Measurements from ENCODE around the gene YIF1A. TPM values are rescaled to one million over a fixed set of nuclear protein-coding genes. Genes with fewer than 3 reads are reported as not detected.

YIF1A gene
- total and polyA plus RNA-seq, 8 donors, result 11.6 to 122 (median 60.9) TPM

DNA sequence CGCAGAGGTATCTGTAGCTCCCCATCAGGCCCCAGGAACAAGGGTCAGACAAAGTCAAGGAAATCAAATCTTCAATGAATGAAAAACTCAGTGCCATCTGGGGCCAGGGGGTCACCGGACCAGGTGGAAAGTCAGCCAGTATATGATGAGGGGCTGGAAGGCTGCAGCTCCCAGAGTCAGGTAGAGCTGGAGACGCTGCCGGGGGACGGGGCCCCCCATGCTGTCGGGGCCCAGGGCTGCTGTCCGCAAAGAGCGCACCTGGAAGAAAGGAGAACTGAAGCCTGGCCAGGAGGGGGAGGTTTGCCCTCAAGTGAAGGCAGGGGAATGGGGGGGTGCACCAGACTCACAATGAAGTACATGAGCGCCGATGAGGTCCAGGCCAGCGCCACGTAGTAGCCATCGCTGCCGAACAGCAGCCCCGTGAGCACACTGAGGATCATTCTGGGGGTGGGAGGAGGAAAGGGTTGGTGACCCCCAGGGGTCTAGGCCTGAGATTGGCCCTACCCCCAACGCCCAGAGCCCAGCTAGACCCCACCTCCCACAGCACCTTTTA is 4.3 kb downstream of the YIF1A start:
- intact Hi-C loops (cut with DNase I; ENCODE audit: low total_unique reads), result no loop called here
- DNase-seq, result no peak

DNA sequence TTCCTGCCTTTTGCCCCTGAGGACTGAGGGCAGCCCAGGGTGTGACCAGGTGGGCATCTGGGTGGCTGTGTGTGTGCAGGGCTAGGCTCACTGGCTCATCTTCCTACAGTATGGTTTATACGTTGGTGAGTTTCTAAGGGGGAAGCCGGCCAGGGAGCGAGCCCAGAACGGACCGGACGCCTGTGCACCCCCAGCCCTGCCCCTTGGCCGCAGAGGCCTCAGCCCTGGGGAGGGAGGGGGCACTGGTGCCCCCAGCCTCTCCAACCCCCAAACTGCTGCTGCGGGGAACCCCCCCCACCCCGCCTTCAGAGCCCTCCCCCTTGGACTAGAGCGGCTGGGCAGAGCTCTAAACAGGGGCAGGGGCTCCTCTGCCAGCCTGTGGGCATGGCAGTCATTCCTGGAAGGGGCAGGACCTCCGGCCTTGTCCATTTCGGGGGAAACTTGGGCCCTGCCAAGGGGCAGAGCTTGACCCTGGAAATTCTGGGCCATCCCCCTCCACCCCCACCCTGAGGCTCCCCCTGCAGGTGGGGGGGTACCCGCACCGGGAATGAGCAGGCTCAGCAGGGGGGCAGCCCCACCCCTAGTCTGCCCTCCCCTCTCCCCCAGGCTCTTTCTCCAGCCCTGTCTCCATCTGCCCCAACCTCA is 5.4 kb downstream of the YIF1A start:
- Histone ChIP-seq H3K4me3 (no peak overlapping the region), H3K9me3 (no peaks in the 10 kb centered on the region), H3K27me3 (peaks cover 0 to 9% (median 0%) of the 10 kb centered on the region in 3 donors), H3K4me1 (peaks cover 25 to 56% (median 38%) of the 10 kb centered on the region in 4 donors), H3K27ac (no peak overlapping the region), H3K36me3 (peaks cover 10 to 32% (median 24%) of the 10 kb centered on the region in 4 donors)
- 62 to 93% (median 81%) methylated on average over 7 to 14 of the region's 14 CpGs for WGBS, 5 donors
- TF ChIP-seq POLR2AphosphoS5 (IDR thresholded peaks at IDR 0.05) (no peak), POLR2A (IDR thresholded peaks at IDR 0.05) (no peak), EP300 (IDR thresholded peaks at IDR 0.05) (no peak), CTCF (IDR thresholded peaks at IDR 0.05) (no peak)
- DNase-seq, result no peak
- intact Hi-C loops (cut with DNase I; ENCODE audit: low total_unique reads), result no loop called here

More for the DNA sequence above, 4.3 kb downstream of the YIF1A start:
- Histone ChIP-seq H3K4me3 (no peak overlapping the region), H3K27ac (no peak overlapping the region), H3K36me3 (peaks cover 10 to 32% (median 24%) of the 10 kb centered on the region in 4 donors), H3K27me3 (no peaks in the 10 kb centered on the region), H3K9me3 (no peaks in the 10 kb centered on the region), H3K4me1 (peaks cover 25 to 54% (median 37%) of the 10 kb centered on the region in 4 donors)
- 91 to 98% (median 94%) methylated on average over 16 of the region's 16 CpGs for WGBS, 5 donors
- TF ChIP-seq EP300 (IDR thresholded peaks at IDR 0.05) (no peak), POLR2A (IDR thresholded peaks at IDR 0.05) (no peak), CTCF (IDR thresholded peaks at IDR 0.05) (no peak), POLR2AphosphoS5 (IDR thresholded peaks at IDR 0.05) (no peak)

GRCh38 chr11:66282468-66283455 is 6.2 kb downstream of the YIF1A start:
- Histone ChIP-seq H3K36me3 (peaks cover 10 to 32% (median 24%) of the 10 kb centered on the region in 4 donors), H3K27ac (no peak overlapping the region), H3K4me3 (no peak overlapping the region), H3K9me3 (no peaks in the 10 kb centered on the region), H3K4me1 (peaks cover 24 to 52% (median 35%) of the 10 kb centered on the region in 4 donors), H3K27me3 (peaks cover 0 to 12% (median 0%) of the 10 kb centered on the region in 3 donors)
- DNase-seq, result peak; percentile 99 to 100
- 14 to 29% (median 14%) methylated on average over 15 to 35 of the region's 35 CpGs for WGBS, 5 donors
- intact Hi-C loops (cut with DNase I; ENCODE audit: low total_unique reads), result no loop called here
- TF ChIP-seq POLR2AphosphoS5 (IDR thresholded peaks at IDR 0.05) (peak; percentile 22 to 83 (median 30)), CTCF (IDR thresholded peaks at IDR 0.05) (peak in 5 of 7 experiments; percentile 93 to 99 (median 96)), POLR2A (IDR thresholded peaks at IDR 0.05) (no peak)

Measured in stomach (tissue), 9 donors.